CD4-positive, CD25-positive, alpha-beta regulatory T cell (primary cell): ENCODE results near the gene ITGA11. TPM values are rescaled to one million over a fixed set of nuclear protein-coding genes. Genes with fewer than 3 reads are reported as not detected.

Experiments used
- ATAC-seq, 2 donors: fragments of 150-1000 bp; cut with Tn5 transposase; one replicate each; pipeline ENCODE4 v1.10.0; 2021; ENCODE audit warnings: low read depth in 2 of 2, moderate number of reproducible peaks in 2 of 2, moderate library complexity in 1 of 2
- DNase-seq, 3 donors: peaks; one replicate each; pipeline versions ENCODE4 v3.0.0 to v3.0.0-alpha.2; 2012 to 2022; ENCODE audit warnings: mixed read lengths in 1 of 3
- H3K27ac ChIP-seq: one replicate; pipeline ENCODE4 v1.7.0; 2013; ENCODE audit warnings: mild to moderate bottlenecking, low read length; ENCODE audit not compliant: insufficient read depth, poor library complexity, severe bottlenecking
- H3K27me3 ChIP-seq: one replicate; pipeline ENCODE4 v1.7.0; 2013; ENCODE audit warnings: low read length; ENCODE audit not compliant: control insufficient read depth, insufficient read depth
- H3K36me3 ChIP-seq: one replicate; pipeline ENCODE4 v1.7.0; 2013; ENCODE audit warnings: mild to moderate bottlenecking, low read length, moderate library complexity; ENCODE audit not compliant: control insufficient read depth, insufficient read depth
- H3K4me1 ChIP-seq: 2 replicates; pipeline ENCODE4 v1.7.0; 2013; ENCODE audit warnings: mild to moderate bottlenecking, low read length; ENCODE audit not compliant: insufficient read depth, control insufficient read depth, poor library complexity, severe bottlenecking
- H3K4me3 ChIP-seq: one replicate; pipeline ENCODE4 v1.7.0; 2013; ENCODE audit warnings: low read depth, mild to moderate bottlenecking, low read length, moderate library complexity
- H3K9me3 ChIP-seq, 2 experiments: 1 replicate in 1 of 2; 2 replicates in 1 of 2; pipeline ENCODE4 v1.7.0; 2013; ENCODE audit warnings: low read length in 2 of 2, mild to moderate bottlenecking in 1 of 2, moderate library complexity in 1 of 2; ENCODE audit not compliant: control insufficient read depth in 2 of 2
- H3K27ac Mint-ChIP-seq, 3 donors: one replicate each; pipeline ENCODE4 v1.8.0; 2020 to 2022; ENCODE audit warnings: mild to moderate bottlenecking in 3 of 3, mixed read lengths in 3 of 3, moderate library complexity in 2 of 3
- H3K27me3 Mint-ChIP-seq: one replicate; pipeline ENCODE4 v1.8.0; 2022; ENCODE audit warnings: mild to moderate bottlenecking, mixed read lengths
- H3K36me3 Mint-ChIP-seq: one replicate; pipeline ENCODE4 v1.8.0; 2020; ENCODE audit warnings: mixed read lengths
- H3K4me1 Mint-ChIP-seq, 4 donors: one replicate each; pipeline ENCODE4 v1.8.0; 2020 to 2022; ENCODE audit warnings: mixed read lengths in 4 of 4, mild to moderate bottlenecking in 1 of 4
- H3K4me3 Mint-ChIP-seq, 4 donors: one replicate each; pipeline ENCODE4 v1.8.0; 2020 to 2022; ENCODE audit warnings: mild to moderate bottlenecking in 4 of 4, mixed read lengths in 4 of 4, moderate library complexity in 3 of 4
- H3K9me3 Mint-ChIP-seq, 7 donors: one replicate each; pipeline ENCODE4 v1.8.0; 2020 to 2022; ENCODE audit warnings: mixed read lengths in 7 of 7, mild to moderate bottlenecking in 3 of 7, moderate library complexity in 2 of 7
- polyA plus RNA-seq, 4 donors: library from polyadenylated mRNA; unstranded; fragments of 300-500 nt; fragmentation: Illumina TruSeq; gene quantifications; one replicate each; pipeline ENCODE4 v1.2.3, GENCODE V29; 2021
- total RNA-seq: library from RNA; stranded (reverse); gene quantifications from one replicate; pipeline ENCODE4 v1.2.3, GENCODE V29; 2022

Gene ITGA11
- total RNA-seq (not detected), polyA plus RNA-seq (under 1 TPM in 2 of 4 donors, not detected in 2; 0.02 to 0.05 TPM)

- Histone ChIP-seq H3K27ac (no peak within 1 kb of the TSS), H3K4me3 (no peak within 1 kb of the TSS), H3K36me3 (no peaks in the 10 kb centered on the region), H3K9me3 (no peaks in the 10 kb centered on the region), H3K4me1 (no peaks in the 10 kb centered on the region), H3K27me3 (peaks cover 18% of the 10 kb centered on the region)
- DNase-seq: no peak
- no peak for ATAC-seq
- Mint-ChIP-seq H3K4me3 (no peak within 1 kb of the TSS), H3K4me1 (no peaks in the 10 kb centered on the region), H3K27me3 (peaks cover 51% of the 10 kb centered on the region), H3K36me3 (no peaks in the 10 kb centered on the region), H3K27ac (no peak within 1 kb of the TSS), H3K9me3 (peaks cover 0 to 5% (median 0%) of the 10 kb centered on the region in 7 donors)
These were observed at the start of gene ITGA11 for GRCh38 chr15:68431792-68432401. Gene ITGA11, minus strand, starts transcription at chr15:68432163. Its CDS starts 97 bp downstream, at chr15:68432066.

- no peaks in the 10 kb centered on the region for H3K9me3 ChIP-seq
These were observed 49.4 kb upstream of the ITGA11 start for GRCh38 chr15:68481321-68481720.

GRCh38 chr15:68480296-68480695 lies 48.3 kb upstream of the ITGA11 start:
- ATAC-seq (no peak), DNase-seq (no peak)
- Mint-ChIP-seq H3K4me1 (no peaks in the 10 kb centered on the region), H3K27me3 (peaks cover 30% of the 10 kb centered on the region), H3K4me3 (no peak overlapping the region), H3K27ac (no peak overlapping the region), H3K9me3 (peaks cover 0 to 3% (median 0%) of the 10 kb centered on the region in 7 donors), H3K36me3 (no peaks in the 10 kb centered on the region)
- Histone ChIP-seq H3K27ac (no peak overlapping the region), H3K36me3 (no peaks in the 10 kb centered on the region), H3K4me3 (no peak overlapping the region), H3K4me1 (no peaks in the 10 kb centered on the region), H3K27me3 (peaks cover 4% of the 10 kb centered on the region), H3K9me3 (no peaks in the 10 kb centered on the region)

More at GRCh38 chr15:68481321-68481720, 49.4 kb upstream of the ITGA11 start:
- Histone ChIP-seq H3K4me1 (no peaks in the 10 kb centered on the region), H3K36me3 (no peaks in the 10 kb centered on the region), H3K27ac (no peak overlapping the region), H3K27me3 (peaks cover 4% of the 10 kb centered on the region), H3K4me3 (no peak overlapping the region)
- Mint-ChIP-seq H3K36me3 (no peaks in the 10 kb centered on the region), H3K27me3 (peaks cover 29% of the 10 kb centered on the region), H3K4me3 (no peak overlapping the region), H3K9me3 (no peaks in the 10 kb centered on the region), H3K27ac (no peak overlapping the region), H3K4me1 (peaks cover 0 to 1% (median 0%) of the 10 kb centered on the region in 4 donors)
- DNase-seq (no peak), ATAC-seq (no peak)

- peaks cover 0 to 3% (median 0%) of the 10 kb centered on the region in 7 donors for H3K9me3 Mint-ChIP-seq
- no peak overlapping the region for H3K4me3 Mint-ChIP-seq
- no peaks in the 10 kb centered on the region for H3K36me3 ChIP-seq
- H3K4me1 ChIP-seq: no peaks in the 10 kb centered on the region
- H3K36me3 Mint-ChIP-seq: no peaks in the 10 kb centered on the region
- peaks cover 31% of the 10 kb centered on the region for H3K27me3 Mint-ChIP-seq
- no peaks in the 10 kb centered on the region for H3K9me3 ChIP-seq
- H3K4me1 Mint-ChIP-seq: no peaks in the 10 kb centered on the region
- no peak for ATAC-seq
- no peak overlapping the region for H3K4me3 ChIP-seq
- H3K27ac ChIP-seq: no peak overlapping the region
- H3K27ac Mint-ChIP-seq: no peak overlapping the region
- DNase-seq: no peak
- peaks cover 4% of the 10 kb centered on the region for H3K27me3 ChIP-seq
These were observed 47.9 kb upstream of the ITGA11 start for GRCh38 chr15:68479870-68480269.

GRCh38 chr15:68479406-68479805 lies 47.4 kb upstream of the ITGA11 start:
- Mint-ChIP-seq H3K9me3 (peaks cover 0 to 3% (median 0%) of the 10 kb centered on the region in 7 donors), H3K27me3 (peaks cover 31% of the 10 kb centered on the region), H3K36me3 (no peaks in the 10 kb centered on the region), H3K4me1 (no peaks in the 10 kb centered on the region), H3K27ac (no peak overlapping the region), H3K4me3 (no peak overlapping the region)
- ATAC-seq (no peak), DNase-seq (no peak)
- no peak overlapping the region for H3K4me3 ChIP-seq
- peaks cover 6% of the 10 kb centered on the region for H3K27me3 ChIP-seq
- H3K27ac ChIP-seq: no peak overlapping the region
- no peaks in the 10 kb centered on the region for H3K36me3 ChIP-seq
- no peaks in the 10 kb centered on the region for H3K9me3 ChIP-seq
- H3K4me1 ChIP-seq: no peaks in the 10 kb centered on the region

- H3K9me3 ChIP-seq: no peaks in the 10 kb centered on the region
- H3K36me3 ChIP-seq: no peaks in the 10 kb centered on the region
- Mint-ChIP-seq H3K27me3 (peaks cover 31% of the 10 kb centered on the region), H3K36me3 (no peaks in the 10 kb centered on the region), H3K4me3 (no peak overlapping the region), H3K27ac (no peak overlapping the region), H3K9me3 (peaks cover 0 to 5% (median 0%) of the 10 kb centered on the region in 7 donors), H3K4me1 (no peaks in the 10 kb centered on the region)
- no peak overlapping the region for H3K27ac ChIP-seq
- DNase-seq: no peak
- no peak for ATAC-seq
- no peaks in the 10 kb centered on the region for H3K4me1 ChIP-seq
- peaks cover 6% of the 10 kb centered on the region for H3K27me3 ChIP-seq
- no peak overlapping the region for H3K4me3 ChIP-seq
These were observed 46.9 kb upstream of the ITGA11 start for GRCh38 chr15:68478853-68479252.

GRCh38 chr15:68475449-68475848 lies 43.5 kb upstream of the ITGA11 start:
- Histone ChIP-seq H3K4me3 (no peak overlapping the region), H3K36me3 (no peaks in the 10 kb centered on the region), H3K4me1 (no peaks in the 10 kb centered on the region), H3K9me3 (no peaks in the 10 kb centered on the region), H3K27ac (no peak overlapping the region), H3K27me3 (peaks cover 5% of the 10 kb centered on the region)
- H3K36me3 Mint-ChIP-seq: no peaks in the 10 kb centered on the region
- ATAC-seq (no peak), DNase-seq (no peak)
- no peaks in the 10 kb centered on the region for H3K4me1 Mint-ChIP-seq
- no peak overlapping the region for H3K4me3 Mint-ChIP-seq
- H3K27ac Mint-ChIP-seq: no peak overlapping the region
- peaks cover 0 to 5% (median 0%) of the 10 kb centered on the region in 7 donors for H3K9me3 Mint-ChIP-seq
- peaks cover 29% of the 10 kb centered on the region for H3K27me3 Mint-ChIP-seq

- no peak for ATAC-seq
- peaks cover 0 to 5% (median 0%) of the 10 kb centered on the region in 7 donors for H3K9me3 Mint-ChIP-seq
- Histone ChIP-seq H3K4me3 (no peak overlapping the region), H3K27me3 (peaks cover 3% of the 10 kb centered on the region), H3K9me3 (no peaks in the 10 kb centered on the region), H3K4me1 (no peaks in the 10 kb centered on the region), H3K36me3 (no peaks in the 10 kb centered on the region), H3K27ac (no peak overlapping the region)
- H3K27me3 Mint-ChIP-seq: peaks cover 19% of the 10 kb centered on the region
- no peaks in the 10 kb centered on the region for H3K36me3 Mint-ChIP-seq
- no peak overlapping the region for H3K27ac Mint-ChIP-seq
- no peak for DNase-seq
- H3K4me3 Mint-ChIP-seq: no peak overlapping the region
- no peaks in the 10 kb centered on the region for H3K4me1 Mint-ChIP-seq
These were observed 39.6 kb upstream of the ITGA11 start for GRCh38 chr15:68471541-68471940.
